Kidney (tissue), 14 donors: ENCODE results near the gene SGK2. TPM values are rescaled to one million over a fixed set of nuclear protein-coding genes. Genes with fewer than 3 reads are reported as not detected.

Experiments used
- DNase-seq, 5 donors: peaks; one replicate each; pipeline ENCODE4 v3.0.0-alpha.2; 2013 to 2020
- FAIRE-seq: peaks from 2 replicates; lab custom pipeline; 2012; peaks lifted over from hg19 to GRCh38; lab: Jason Lieb, UNC
- H3K27ac ChIP-seq, 2 donors: one replicate each; pipeline ENCODE4 v1.7.0; 2013; ENCODE audit warnings: low read depth in 2 of 2, low read length in 2 of 2, inconsistent platforms in 1 of 2
- H3K27me3 ChIP-seq: one replicate; pipeline ENCODE4 v1.7.1; 2013; ENCODE audit warnings: low read length, inconsistent platforms; ENCODE audit not compliant: control insufficient read depth, insufficient read depth
- H3K36me3 ChIP-seq, 3 donors: one replicate each; pipeline versions ENCODE4 v1.7.0 to v1.7.1; 2013; ENCODE audit warnings: low read length in 3 of 3, control low read depth in 1 of 3, inconsistent platforms in 1 of 3; ENCODE audit not compliant: insufficient read depth in 3 of 3, control insufficient read depth in 2 of 3
- H3K4me1 ChIP-seq, 3 donors: one replicate each; pipeline versions ENCODE4 v1.7.0 to v1.7.1; 2013; ENCODE audit warnings: low read length in 3 of 3, inconsistent platforms in 1 of 3, low read depth in 1 of 3; ENCODE audit not compliant: control insufficient read depth in 2 of 3, insufficient read depth in 2 of 3
- H3K4me3 ChIP-seq, 3 donors: one replicate each; pipeline versions ENCODE4 v1.7.0 to v1.8.1; 2013; ENCODE audit warnings: low read length in 3 of 3, control low read depth in 1 of 3, inconsistent platforms in 1 of 3
- H3K9ac ChIP-seq, 3 donors: one replicate each; pipeline versions ENCODE4 v1.7.0 to v1.7.1; 2013; ENCODE audit warnings: low read length in 3 of 3, control low read depth in 1 of 3, inconsistent platforms in 1 of 3
- H3K9me3 ChIP-seq, 3 donors: one replicate each; pipeline versions ENCODE4 v1.7.0 to v1.7.1; 2013; ENCODE audit warnings: low read length in 3 of 3, control low read depth in 1 of 3, inconsistent platforms in 1 of 3; ENCODE audit not compliant: control insufficient read depth in 2 of 3, insufficient read depth in 1 of 3
- intact Hi-C: fragments of 100-400 bp; cut with DNase I; formaldehyde crosslinking; loops from one replicate; pipeline ENCODE4 v1.11.1; 2022
- polyA plus RNA-seq: library from polyadenylated mRNA; stranded (reverse); fragments of 350-450 nt; fragmentation: Illumina TruSeq; extraction: RNeasy Lipid Tissue Mini Kit (QIAGEN cat#74804); gene quantifications from one replicate; pipeline ENCODE4 v1.2.3, GENCODE V29; 2014; ENCODE audit warnings: low read depth, low replicate concordance; ENCODE audit not compliant: insufficient read depth
- total RNA-seq: library from RNA; stranded (reverse); fragmentation: NEBNext Ultra II Directional; extraction: Animal tissue kit (Norgen Biotek cat#: 25700); gene quantifications from one replicate; pipeline ENCODE4 v1.2.1, GENCODE V29; 2021
- TF ChIP-seq, protein P1 (sequence below): IDR thresholded peaks from 3 replicates; pipeline ENCODE4 v1.5.1; 2012; ENCODE audit warnings: mild to moderate bottlenecking, moderate library complexity, borderline replicate concordance; ENCODE audit not compliant: insufficient read depth; ENCODE audit errors: extremely low read depth
- donor health status: control.
- donor health status: control.
- donor health status: control.
- donor health status: control.
- donor health status: control.
- donor health status: DM: yes; HTN: yes; CAD: no.
- donor health status: Normal renal cell carcinoma (clear cell type).

SGK2 gene
- total and polyA plus RNA-seq, 2 donors from 2014 or later: 42.9 to 95.1 TPM

DNA sequence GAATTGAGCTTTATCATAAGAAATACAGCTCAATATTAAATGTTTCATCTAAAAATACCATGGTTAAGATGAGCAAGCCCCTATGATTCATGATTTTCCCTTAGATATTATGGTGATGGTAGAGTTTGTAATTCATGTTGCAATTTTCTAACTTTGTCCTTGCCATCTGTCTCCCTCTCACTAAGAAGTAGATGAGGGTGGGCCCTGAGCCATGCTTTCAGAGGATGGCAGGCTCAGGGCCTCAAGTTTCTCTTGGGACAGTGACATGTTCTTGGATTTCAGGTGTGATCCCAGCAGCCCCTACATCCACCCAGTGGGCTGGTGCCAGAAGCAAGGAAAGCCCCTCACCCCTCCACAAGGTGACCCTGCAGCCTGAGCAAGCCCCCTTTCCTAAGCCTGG is 25.8 kb upstream of the SGK2 start:
- TF ChIP-seq, protein P1, sequence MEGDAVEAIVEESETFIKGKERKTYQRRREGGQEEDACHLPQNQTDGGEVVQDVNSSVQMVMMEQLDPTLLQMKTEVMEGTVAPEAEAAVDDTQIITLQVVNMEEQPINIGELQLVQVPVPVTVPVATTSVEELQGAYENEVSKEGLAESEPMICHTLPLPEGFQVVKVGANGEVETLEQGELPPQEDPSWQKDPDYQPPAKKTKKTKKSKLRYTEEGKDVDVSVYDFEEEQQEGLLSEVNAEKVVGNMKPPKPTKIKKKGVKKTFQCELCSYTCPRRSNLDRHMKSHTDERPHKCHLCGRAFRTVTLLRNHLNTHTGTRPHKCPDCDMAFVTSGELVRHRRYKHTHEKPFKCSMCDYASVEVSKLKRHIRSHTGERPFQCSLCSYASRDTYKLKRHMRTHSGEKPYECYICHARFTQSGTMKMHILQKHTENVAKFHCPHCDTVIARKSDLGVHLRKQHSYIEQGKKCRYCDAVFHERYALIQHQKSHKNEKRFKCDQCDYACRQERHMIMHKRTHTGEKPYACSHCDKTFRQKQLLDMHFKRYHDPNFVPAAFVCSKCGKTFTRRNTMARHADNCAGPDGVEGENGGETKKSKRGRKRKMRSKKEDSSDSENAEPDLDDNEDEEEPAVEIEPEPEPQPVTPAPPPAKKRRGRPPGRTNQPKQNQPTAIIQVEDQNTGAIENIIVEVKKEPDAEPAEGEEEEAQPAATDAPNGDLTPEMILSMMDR: no peak
- no peaks in the 10 kb centered on the region for H3K27me3 ChIP-seq
- intact Hi-C loops: no loop called here
- H3K4me1 ChIP-seq: no peaks in the 10 kb centered on the region
- peaks cover 0 to 10% (median 0%) of the 10 kb centered on the region in 3 donors for H3K36me3 ChIP-seq
- no peaks in the 10 kb centered on the region for H3K9me3 ChIP-seq
- H3K27ac ChIP-seq: no peak overlapping the region
- H3K9ac ChIP-seq: no peak overlapping the region
- FAIRE-seq (no peak), DNase-seq (no peak)
- H3K4me3 ChIP-seq: no peak overlapping the region

DNA sequence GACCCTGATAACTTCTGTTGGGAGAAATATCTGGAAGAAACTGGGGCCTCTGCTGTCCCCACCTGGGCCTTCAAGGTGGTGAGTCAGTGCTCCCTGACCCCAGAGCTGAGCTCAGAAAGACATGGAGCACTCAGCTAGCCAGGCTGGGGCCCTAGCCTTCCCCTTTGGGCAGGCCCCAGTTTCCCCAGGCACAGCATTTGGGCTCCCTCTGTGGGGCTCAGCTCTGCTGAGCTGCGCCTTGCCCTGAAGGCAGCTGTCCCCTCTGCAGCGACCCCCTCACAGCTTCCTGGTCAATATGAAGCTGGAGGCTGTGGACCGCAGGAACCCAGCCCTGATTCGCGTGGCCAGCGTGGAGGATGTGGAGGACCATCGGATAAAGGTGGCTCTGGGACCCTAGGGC is 24.8 kb upstream of the SGK2 start:
- H3K27me3 ChIP-seq: no peaks in the 10 kb centered on the region
- TF ChIP-seq, protein P1: no peak
- no peak overlapping the region for H3K9ac ChIP-seq
- H3K27ac ChIP-seq: no peak overlapping the region
- no peak for DNase-seq
- no peak overlapping the region for H3K4me3 ChIP-seq
- H3K36me3 ChIP-seq: peaks cover 0 to 10% (median 0%) of the 10 kb centered on the region in 3 donors
- no peaks in the 10 kb centered on the region for H3K9me3 ChIP-seq
- peaks cover 0 to 3% (median 0%) of the 10 kb centered on the region in 3 donors for H3K4me1 ChIP-seq
- FAIRE-seq: no peak
- intact Hi-C loops: no loop called here

DNA sequence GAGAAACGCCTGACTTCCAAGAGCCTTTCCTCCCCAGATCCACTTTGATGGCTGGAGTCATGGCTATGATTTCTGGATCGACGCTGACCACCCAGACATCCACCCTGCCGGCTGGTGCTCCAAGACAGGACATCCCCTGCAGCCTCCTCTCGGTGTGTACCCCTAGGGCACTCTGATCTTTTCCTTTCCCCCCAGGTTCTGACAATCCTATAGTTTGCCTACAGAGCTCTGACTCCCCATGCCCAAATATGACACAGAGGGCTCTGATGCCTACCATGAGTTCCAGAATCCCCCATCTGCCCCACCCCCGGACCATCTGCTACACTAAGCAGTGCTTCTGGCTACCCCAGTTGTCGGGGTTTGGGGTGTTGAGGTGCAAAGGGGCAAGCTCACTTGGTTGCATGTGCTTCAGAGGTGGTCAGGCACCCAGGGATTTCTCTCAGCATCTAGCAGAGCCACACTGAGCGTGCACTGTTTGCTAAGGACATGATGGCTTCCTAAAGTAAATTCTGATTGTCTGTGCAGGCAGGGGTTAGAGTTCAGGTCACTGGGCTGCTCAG is 24.0 kb upstream of the SGK2 start:
- no peak overlapping the region for H3K27ac ChIP-seq
- H3K4me3 ChIP-seq: no peak overlapping the region
- FAIRE-seq (no peak), DNase-seq (no peak)
- intact Hi-C loops: no loop called here
- H3K36me3 ChIP-seq: peaks cover 0 to 10% (median 0%) of the 10 kb centered on the region in 3 donors
- no peaks in the 10 kb centered on the region for H3K27me3 ChIP-seq
- H3K4me1 ChIP-seq: peaks cover 0 to 3% (median 0%) of the 10 kb centered on the region in 3 donors
- TF ChIP-seq, protein P1: no peak
- H3K9ac ChIP-seq: no peak overlapping the region
- H3K9me3 ChIP-seq: no peaks in the 10 kb centered on the region
